H9 (cell line): ENCODE results near the gene HTR1A. TPM values are rescaled to one million over a fixed set of nuclear protein-coding genes. Genes with fewer than 3 reads are reported as not detected.

Source experiments
- DNase-seq: peaks from one replicate; pipeline ENCODE4 v3.0.0-alpha.2; 2017
- H2AFZ ChIP-seq: one replicate; pipeline ENCODE4 v1.6.1; 2013; ENCODE audit warnings: mild to moderate bottlenecking, low read length, control low read depth, moderate library complexity
- H2AK5ac ChIP-seq: 2 replicates; pipeline ENCODE4 v1.6.1; 2013; ENCODE audit warnings: low read length, control low read depth, mixed read lengths; ENCODE audit not compliant: insufficient read length
- H2BK120ac ChIP-seq: one replicate; pipeline ENCODE4 v1.6.1; 2013; ENCODE audit warnings: low read depth, mild to moderate bottlenecking, low read length, control low read depth, inconsistent platforms; ENCODE audit not compliant: poor library complexity, severe bottlenecking
- H2BK12ac ChIP-seq: 2 replicates; pipeline ENCODE4 v1.6.1; 2013; ENCODE audit warnings: low read length, control low read depth, mixed read lengths, low read depth; ENCODE audit not compliant: insufficient read length
- H2BK15ac ChIP-seq: 2 replicates; pipeline ENCODE4 v1.6.1; 2013; ENCODE audit warnings: low read depth, low read length, control low read depth
- H2BK20ac ChIP-seq: one replicate; pipeline ENCODE4 v1.6.1; 2013; ENCODE audit warnings: low read depth, mild to moderate bottlenecking, low read length, control low read depth, inconsistent platforms; ENCODE audit not compliant: poor library complexity, severe bottlenecking
- H2BK5ac ChIP-seq: 2 replicates; pipeline ENCODE4 v1.6.1; 2013; ENCODE audit warnings: low read length, control low read depth, mixed read lengths; ENCODE audit not compliant: insufficient read length
- H3K14ac ChIP-seq: 2 replicates; pipeline ENCODE4 v1.6.1; 2013; ENCODE audit warnings: low read length, control low read depth; ENCODE audit not compliant: insufficient read depth
- H3K18ac ChIP-seq: 2 replicates; pipeline ENCODE4 v1.6.1; 2013; ENCODE audit warnings: low read depth, mild to moderate bottlenecking, mixed read lengths, low read length, control low read depth; ENCODE audit not compliant: insufficient read length
- H3K23ac ChIP-seq: 2 replicates; pipeline ENCODE4 v1.6.1; 2013; ENCODE audit warnings: low read length, control low read depth, mixed read lengths, low read depth; ENCODE audit not compliant: insufficient read length
- H3K23me2 ChIP-seq: 2 replicates; pipeline ENCODE4 v1.6.1; 2013; ENCODE audit warnings: low read depth, mild to moderate bottlenecking, mixed read lengths, low read length, control low read depth; ENCODE audit not compliant: insufficient read length, poor library complexity, severe bottlenecking
- H3K27ac ChIP-seq: 2 replicates; pipeline ENCODE4 v1.5.1; 2013; ENCODE audit warnings: low read length, control low read depth, mixed read lengths, low read depth; ENCODE audit not compliant: insufficient read length
- H3K27me3 ChIP-seq: 2 replicates; pipeline ENCODE4 v1.6.1; 2013; ENCODE audit warnings: low read length, control low read depth, inconsistent platforms; ENCODE audit not compliant: insufficient read depth
- H3K4ac ChIP-seq: 2 replicates; pipeline ENCODE4 v1.6.1; 2013; ENCODE audit warnings: low read depth, mild to moderate bottlenecking, control low read depth, inconsistent platforms, low read length, moderate library complexity
- H3K4me1 ChIP-seq: 2 replicates; pipeline ENCODE4 v1.6.1; 2013; ENCODE audit warnings: low read length, control low read depth, inconsistent platforms; ENCODE audit not compliant: insufficient read depth
- H3K4me2 ChIP-seq: 2 replicates; pipeline ENCODE4 v1.6.1; 2013; ENCODE audit warnings: low read length, control low read depth, mixed read lengths; ENCODE audit not compliant: insufficient read length, insufficient read depth
- H3K56ac ChIP-seq: 2 replicates; pipeline ENCODE4 v1.6.1; 2013; ENCODE audit warnings: low read depth, mild to moderate bottlenecking, mixed read lengths, low read length, control low read depth; ENCODE audit not compliant: insufficient read length
- H3K79me1 ChIP-seq: 2 replicates; pipeline ENCODE4 v1.6.1; 2013; ENCODE audit warnings: low read depth, mild to moderate bottlenecking, moderate library complexity, low read length, control low read depth, inconsistent platforms; ENCODE audit not compliant: insufficient read depth, poor library complexity, severe bottlenecking
- H3K79me2 ChIP-seq: 2 replicates; pipeline ENCODE4 v1.6.1; 2013; ENCODE audit warnings: low read length, control low read depth, inconsistent platforms; ENCODE audit not compliant: insufficient read depth
- H3K9ac ChIP-seq: 2 replicates; pipeline ENCODE4 v1.6.1; 2013; ENCODE audit warnings: low read length, control low read depth, mixed read lengths; ENCODE audit not compliant: insufficient read length; ENCODE audit errors: extremely low read depth
- H3K9me3 ChIP-seq: one replicate; pipeline ENCODE4 v1.6.1; 2013; ENCODE audit warnings: low read depth, low read length, inconsistent platforms; ENCODE audit not compliant: control insufficient read depth
- H3T11ph ChIP-seq: one replicate; pipeline ENCODE4 v1.6.1; 2013; ENCODE audit warnings: mild to moderate bottlenecking, low read length, control low read depth, inconsistent platforms
- H4K20me1 ChIP-seq: one replicate; pipeline ENCODE4 v1.6.1; 2013; ENCODE audit not compliant: control insufficient read depth, insufficient read length, insufficient read depth
- H4K5ac ChIP-seq: 2 replicates; pipeline ENCODE4 v1.6.1; 2013; ENCODE audit warnings: low read depth, mild to moderate bottlenecking, mixed read lengths, low read length, control low read depth; ENCODE audit not compliant: insufficient read length
- H4K8ac ChIP-seq: replicated peaks from 2 replicates; pipeline ENCODE4 v1.6.1; 2013; ENCODE audit warnings: low read length, control low read depth, mixed read lengths, low read depth; ENCODE audit not compliant: insufficient read length
- H4K91ac ChIP-seq: 2 replicates; pipeline ENCODE4 v1.6.1; 2013; ENCODE audit warnings: low read depth, mild to moderate bottlenecking, moderate library complexity, mixed read lengths, low read length, control low read depth; ENCODE audit not compliant: insufficient read length
- H3K27ac Mint-ChIP-seq, 3 experiments: 2 replicates in 2 of 3; 3 replicates in 1 of 3; pipeline ENCODE4 v1.8.0; 2020 to 2021; ENCODE audit warnings: mixed read lengths in 3 of 3, mild to moderate bottlenecking in 1 of 3, moderate library complexity in 1 of 3
- H3K27me3 Mint-ChIP-seq: 2 replicates; pipeline ENCODE4 v1.8.0; 2021; ENCODE audit warnings: low read depth, mild to moderate bottlenecking, moderate library complexity, mixed read lengths
- H3K36me3 Mint-ChIP-seq, 3 experiments: 2 replicates in 2 of 3; 3 replicates in 1 of 3; pipeline ENCODE4 v1.8.0; 2020 to 2021; ENCODE audit warnings: low read depth in 3 of 3, mixed read lengths in 3 of 3; ENCODE audit not compliant: insufficient read depth in 1 of 3
- H3K4me1 Mint-ChIP-seq, 2 experiments: 2 replicates each; pipeline ENCODE4 v1.8.0; 2020; ENCODE audit warnings: mixed read lengths in 2 of 2
- H3K4me3 Mint-ChIP-seq, 2 experiments: 2 replicates in 1 of 2; 3 replicates in 1 of 2; pipeline ENCODE4 v1.8.0; 2020 to 2021; ENCODE audit warnings: mild to moderate bottlenecking in 2 of 2, mixed read lengths in 2 of 2, moderate library complexity in 1 of 2
- H3K9me3 Mint-ChIP-seq, 2 experiments: 2 replicates in 1 of 2; 3 replicates in 1 of 2; pipeline ENCODE4 v1.8.0; 2020; ENCODE audit warnings: mild to moderate bottlenecking in 2 of 2, mixed read lengths in 2 of 2, moderate library complexity in 1 of 2
- CTCF ChIP-seq: fragments of 200-600 bp; sonication (generic); conservative IDR thresholded peaks from 3 replicates; pipeline ENCODE4 v1.8.0; 2021; ENCODE audit warnings: antibody characterized with exemption, mild to moderate bottlenecking
- WGBS: extraction: QIAGEN DNeasy Blood & Tissue Kit; methylation state at CpG from one replicate; pipeline ENCODE4 v1.1.7; 2013; ENCODE audit warnings: missing lambda C conversion rate, low lambda C conversion rate, mixed read lengths; ENCODE audit not compliant: insufficient read length; ENCODE audit errors: extremely low coverage; 5-methylcytosine and 5-hydroxymethylcytosine counted together
- total RNA-seq: library from RNA; stranded (reverse); gene quantifications from 2 replicates; pipeline ENCODE4 v1.2.1, GENCODE V29; 2021

Gene HTR1A
- total RNA-seq, 1 experiment from 2014 or later, result 0.79 TPM

GRCh38 chr5:63960646-63961045 is 1.6 kb downstream of the HTR1A start:
- H3K79me2 ChIP-seq, result no peaks in the 10 kb centered on the region
- no peak overlapping the region for H2BK15ac ChIP-seq
- H3K23ac ChIP-seq, result no peak overlapping the region
- H3T11ph ChIP-seq, result no peak overlapping the region
- H2BK5ac ChIP-seq, result no peak overlapping the region
- no peak overlapping the region for H3K4me2 ChIP-seq
- no peak overlapping the region for H2BK12ac ChIP-seq
- TF ChIP-seq CTCF, result peak; percentile 45; the same call in 2 of the 3 replicates
- peaks cover 5% of the 10 kb centered on the region; the same call in 1 of the 2 replicates for H3K27me3 ChIP-seq
- H4K8ac ChIP-seq, result no peak overlapping the region
- no peak overlapping the region for H2BK120ac ChIP-seq
- H3K27ac ChIP-seq, result no peak overlapping the region
- H2AK5ac ChIP-seq, result no peak overlapping the region
- H3K4ac ChIP-seq, result no peak overlapping the region
- peaks cover 38% of the 10 kb centered on the region for H3K23me2 ChIP-seq
- H3K4me3 Mint-ChIP-seq, result peak overlapping the region; percentile 73 to 79
- no peak overlapping the region for H3K14ac ChIP-seq
- no peaks in the 10 kb centered on the region for H3K9me3 ChIP-seq
- WGBS, result no CpG with 5 or more reads among the region's 27 CpGs
- DNase-seq, result no peak
- no peak overlapping the region for H3K56ac ChIP-seq
- H3K79me1 ChIP-seq, result no peaks in the 10 kb centered on the region
- H3K4me1 ChIP-seq, result no peaks in the 10 kb centered on the region; the same call in 1 of the 2 replicates
- H2BK20ac ChIP-seq, result no peak overlapping the region
- peaks cover 50 to 61% of the 10 kb centered on the region in 2 experiments for H3K4me1 Mint-ChIP-seq
- no peak overlapping the region for H2AFZ ChIP-seq
- peaks cover 0 to 14% (median 0%) of the 10 kb centered on the region in 3 experiments; a peak in 3 of 7 replicates for H3K36me3 Mint-ChIP-seq
- peaks cover 8 to 15% of the 10 kb centered on the region in 2 experiments; a peak in 4 of 5 replicates for H3K9me3 Mint-ChIP-seq
- H3K18ac ChIP-seq, result no peak overlapping the region
- H3K9ac ChIP-seq, result no peak overlapping the region
- H4K5ac ChIP-seq, result no peak overlapping the region
- H3K27ac Mint-ChIP-seq, result no peak overlapping the region; a peak in 1 of 7 replicates
- no peak overlapping the region for H4K91ac ChIP-seq
- peaks cover 39% of the 10 kb centered on the region for H3K27me3 Mint-ChIP-seq
- no peaks in the 10 kb centered on the region for H4K20me1 ChIP-seq
